GM23338 (cell line): ENCODE data around the gene ICAM1.

Source experiments
- EZH2 ChIP-seq: fragments of 200-600 bp; sonication (generic); IDR thresholded peaks from one replicate; pipeline ENCODE4 v1.8.0; 2017; ENCODE audit warnings: antibody characterized with exemption, mild to moderate bottlenecking, low read depth; ENCODE audit not compliant: unreplicated experiment
- TF ChIP-seq, protein P1 (sequence below), 2 experiments: fragments of 200-600 bp in 1 of 2; sonication (generic) in 1 of 2; conservative IDR thresholded peaks; 2 replicates each; pipeline versions ENCODE4 v1.5.1 to v1.6.1; 2016 to 2017; ENCODE audit warnings: antibody characterized with exemption in 2 of 2, low read depth in 2 of 2, mild to moderate bottlenecking in 2 of 2, moderate library complexity in 1 of 2

DNA sequence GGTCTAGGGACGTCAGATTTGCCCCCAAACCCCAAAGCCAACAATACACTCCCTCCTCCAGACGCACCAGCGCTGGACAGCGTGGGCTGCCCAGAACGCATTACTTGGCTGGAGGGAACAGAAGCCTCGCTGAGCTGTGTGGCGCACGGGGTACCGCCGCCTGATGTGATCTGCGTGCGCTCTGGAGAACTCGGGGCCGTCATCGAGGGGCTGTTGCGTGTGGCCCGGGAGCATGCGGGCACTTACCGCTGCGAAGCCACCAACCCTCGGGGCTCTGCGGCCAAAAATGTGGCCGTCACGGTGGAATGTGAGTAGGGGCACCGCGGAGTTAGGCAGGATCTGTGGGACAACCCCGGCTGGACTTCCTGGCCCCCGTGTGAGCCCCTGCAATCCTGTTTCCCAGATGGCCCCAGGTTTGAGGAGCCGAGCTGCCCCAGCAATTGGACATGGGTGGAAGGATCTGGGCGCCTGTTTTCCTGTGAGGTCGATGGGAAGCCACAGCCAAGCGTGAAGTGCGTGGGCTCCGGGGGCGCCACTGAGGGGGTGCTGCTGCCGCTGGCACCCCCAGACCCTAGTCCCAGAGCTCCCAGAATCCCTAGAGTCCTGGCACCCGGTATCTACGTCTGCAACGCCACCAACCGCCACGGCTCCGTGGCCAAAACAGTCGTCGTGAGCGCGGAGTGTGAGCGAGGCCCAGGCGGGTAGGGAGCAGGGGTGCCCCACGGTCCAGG is 22.9 kb downstream of the ICAM1 start:
- TF ChIP-seq, protein P1, sequence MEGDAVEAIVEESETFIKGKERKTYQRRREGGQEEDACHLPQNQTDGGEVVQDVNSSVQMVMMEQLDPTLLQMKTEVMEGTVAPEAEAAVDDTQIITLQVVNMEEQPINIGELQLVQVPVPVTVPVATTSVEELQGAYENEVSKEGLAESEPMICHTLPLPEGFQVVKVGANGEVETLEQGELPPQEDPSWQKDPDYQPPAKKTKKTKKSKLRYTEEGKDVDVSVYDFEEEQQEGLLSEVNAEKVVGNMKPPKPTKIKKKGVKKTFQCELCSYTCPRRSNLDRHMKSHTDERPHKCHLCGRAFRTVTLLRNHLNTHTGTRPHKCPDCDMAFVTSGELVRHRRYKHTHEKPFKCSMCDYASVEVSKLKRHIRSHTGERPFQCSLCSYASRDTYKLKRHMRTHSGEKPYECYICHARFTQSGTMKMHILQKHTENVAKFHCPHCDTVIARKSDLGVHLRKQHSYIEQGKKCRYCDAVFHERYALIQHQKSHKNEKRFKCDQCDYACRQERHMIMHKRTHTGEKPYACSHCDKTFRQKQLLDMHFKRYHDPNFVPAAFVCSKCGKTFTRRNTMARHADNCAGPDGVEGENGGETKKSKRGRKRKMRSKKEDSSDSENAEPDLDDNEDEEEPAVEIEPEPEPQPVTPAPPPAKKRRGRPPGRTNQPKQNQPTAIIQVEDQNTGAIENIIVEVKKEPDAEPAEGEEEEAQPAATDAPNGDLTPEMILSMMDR (conservative IDR thresholded peaks at IDR 0.05; ENCODE audit: low read depth in 2 of 2), result no peak
- no peak for TF ChIP-seq EZH2
